Muscle layer of colon (tissue), 2 donors: ENCODE results near the gene KLC1.
"Not testable (repeated sequence)": the region's sequence is repeated elsewhere in the genome, so short reads cannot be mapped to it uniquely, and the experiment has no call there.

Experiments used
- H3K27ac ChIP-seq: one replicate; pipeline ENCODE4 v1.7.0; 2013; ENCODE audit warnings: low read depth, mild to moderate bottlenecking, low read length, moderate library complexity
- H3K27me3 ChIP-seq, 2 donors: one replicate each; pipeline ENCODE4 v1.7.0; 2013; ENCODE audit warnings: low read length in 2 of 2, mild to moderate bottlenecking in 2 of 2; ENCODE audit not compliant: insufficient read depth in 2 of 2, control insufficient read depth in 1 of 2
- H3K36me3 ChIP-seq: one replicate; pipeline ENCODE4 v1.7.0; 2013; ENCODE audit warnings: mild to moderate bottlenecking, low read length; ENCODE audit not compliant: insufficient read depth
- H3K4me1 ChIP-seq: one replicate; pipeline ENCODE4 v1.7.0; 2013; ENCODE audit warnings: mild to moderate bottlenecking, low read length; ENCODE audit not compliant: insufficient read depth
- H3K4me3 ChIP-seq, 2 donors: one replicate each; pipeline ENCODE4 v1.7.0; 2013; ENCODE audit warnings: low read length in 2 of 2, low read depth in 1 of 2, mild to moderate bottlenecking in 1 of 2, moderate library complexity in 1 of 2
- H3K9ac ChIP-seq: one replicate; pipeline ENCODE4 v1.7.0; 2013; ENCODE audit warnings: low read length
- H3K9me3 ChIP-seq: one replicate; pipeline ENCODE4 v1.7.0; 2013; ENCODE audit warnings: mild to moderate bottlenecking, low read length
- donor health status: abdominal sarcoma.
- donor health status: Adenocarcinoma of cecum.

KLC1 gene

GRCh38 chr14:103649001-103649400 is 20.0 kb downstream of the KLC1 start:
- Histone ChIP-seq H3K4me3 (no peak overlapping the region), H3K36me3 (no peaks in the 10 kb centered on the region), H3K27ac (no peak overlapping the region), H3K4me1 (peaks cover 24% of the 10 kb centered on the region), H3K9me3 (no peaks in the 10 kb centered on the region), H3K27me3 (no peaks in the 10 kb centered on the region), H3K9ac (no peak overlapping the region)

GRCh38 chr14:103650213-103650612 is 21.2 kb downstream of the KLC1 start:
- Histone ChIP-seq H3K9me3 (no peaks in the 10 kb centered on the region), H3K9ac (no peak overlapping the region), H3K27me3 (no peaks in the 10 kb centered on the region), H3K27ac (no peak overlapping the region), H3K4me1 (peaks cover 31% of the 10 kb centered on the region), H3K36me3 (peaks cover 9% of the 10 kb centered on the region), H3K4me3 (no peak overlapping the region)

GRCh38 chr14:103651585-103651984 is 22.6 kb downstream of the KLC1 start:
- H3K4me1 ChIP-seq: peaks cover 39% of the 10 kb centered on the region
- H3K9me3 ChIP-seq: no peaks in the 10 kb centered on the region
- peaks cover 23% of the 10 kb centered on the region for H3K36me3 ChIP-seq
- no peak overlapping the region for H3K4me3 ChIP-seq
- H3K9ac ChIP-seq: no peak overlapping the region
- no peak overlapping the region for H3K27ac ChIP-seq
- no peaks in the 10 kb centered on the region for H3K27me3 ChIP-seq

GRCh38 chr14:103652806-103653205 is 23.8 kb downstream of the KLC1 start:
- H3K9me3 ChIP-seq: no peaks in the 10 kb centered on the region
- H3K27ac ChIP-seq: no peak overlapping the region
- no peak overlapping the region for H3K4me3 ChIP-seq
- H3K9ac ChIP-seq: no peak overlapping the region
- no peaks in the 10 kb centered on the region for H3K27me3 ChIP-seq
- H3K36me3 ChIP-seq: peaks cover 34% of the 10 kb centered on the region
- H3K4me1 ChIP-seq: peaks cover 51% of the 10 kb centered on the region

GRCh38 chr14:103653336-103653735 is 24.3 kb downstream of the KLC1 start:
- H3K4me1 ChIP-seq: peaks cover 53% of the 10 kb centered on the region

GRCh38 chr14:103653805-103654204 is 24.8 kb downstream of the KLC1 start:
- H3K4me1 ChIP-seq: peaks cover 53% of the 10 kb centered on the region
- no peaks in the 10 kb centered on the region for H3K9me3 ChIP-seq
- no peak overlapping the region for H3K27ac ChIP-seq
- H3K27me3 ChIP-seq: no peaks in the 10 kb centered on the region
- H3K9ac ChIP-seq: no peak overlapping the region
- no peak overlapping the region for H3K4me3 ChIP-seq
- peaks cover 37% of the 10 kb centered on the region for H3K36me3 ChIP-seq

More at GRCh38 chr14:103653336-103653735, 24.3 kb downstream of the KLC1 start:
- peaks cover 37% of the 10 kb centered on the region for H3K36me3 ChIP-seq
- not testable (repeated sequence) for H3K4me3 ChIP-seq, H3K27me3 ChIP-seq, H3K9ac ChIP-seq, H3K27ac ChIP-seq, H3K9me3 ChIP-seq

- Histone ChIP-seq H3K4me1 (peaks cover 53% of the 10 kb centered on the region), H3K27ac (no peak overlapping the region), H3K36me3 (peaks cover 42% of the 10 kb centered on the region), H3K27me3 (no peaks in the 10 kb centered on the region), H3K4me3 (no peak overlapping the region), H3K9ac (no peak overlapping the region), H3K9me3 (no peaks in the 10 kb centered on the region)
Measured at GRCh38 chr14:103654619-103655018, 25.6 kb downstream of the KLC1 start.

GRCh38 chr14:103656031-103656755 is 27.2 kb downstream of the KLC1 start:
- Histone ChIP-seq H3K9me3 (no peaks in the 10 kb centered on the region), H3K36me3 (peaks cover 48% of the 10 kb centered on the region), H3K4me3 (no peak overlapping the region), H3K27me3 (no peaks in the 10 kb centered on the region), H3K27ac (no peak overlapping the region), H3K9ac (no peak overlapping the region), H3K4me1 (peaks cover 53% of the 10 kb centered on the region)

- Histone ChIP-seq H3K36me3 (peaks cover 51% of the 10 kb centered on the region), H3K27ac (no peak overlapping the region), H3K9ac (no peak overlapping the region), H3K27me3 (no peaks in the 10 kb centered on the region), H3K4me1 (peaks cover 50% of the 10 kb centered on the region), H3K4me3 (no peak overlapping the region), H3K9me3 (no peaks in the 10 kb centered on the region)
Measured at GRCh38 chr14:103656756-103657133, 27.7 kb downstream of the KLC1 start.

- Histone ChIP-seq H3K9me3 (no peaks in the 10 kb centered on the region), H3K27me3 (no peaks in the 10 kb centered on the region), H3K27ac (no peak overlapping the region), H3K4me3 (no peak overlapping the region), H3K9ac (no peak overlapping the region), H3K4me1 (peaks cover 45% of the 10 kb centered on the region), H3K36me3 (peaks cover 58% of the 10 kb centered on the region)
Measured at GRCh38 chr14:103657471-103657870, 28.5 kb downstream of the KLC1 start.

GRCh38 chr14:103659631-103660030 is 30.6 kb downstream of the KLC1 start:
- Histone ChIP-seq H3K36me3 (peaks cover 71% of the 10 kb centered on the region), H3K9ac (no peak overlapping the region)

GRCh38 chr14:103662029-103662428 is 33.0 kb downstream of the KLC1 start:
- peaks cover 56% of the 10 kb centered on the region for H3K36me3 ChIP-seq
- H3K27me3 ChIP-seq: no peaks in the 10 kb centered on the region
- no peaks in the 10 kb centered on the region for H3K9me3 ChIP-seq
- no peak overlapping the region for H3K27ac ChIP-seq
- H3K4me3 ChIP-seq: no peak overlapping the region
- H3K9ac ChIP-seq: no peak overlapping the region
- H3K4me1 ChIP-seq: peaks cover 10% of the 10 kb centered on the region

More at GRCh38 chr14:103659631-103660030, 30.6 kb downstream of the KLC1 start:
- Histone ChIP-seq H3K27me3 (no peaks in the 10 kb centered on the region), H3K4me1 (peaks cover 27% of the 10 kb centered on the region), H3K27ac (no peak overlapping the region), H3K9me3 (no peaks in the 10 kb centered on the region), H3K4me3 (no peak overlapping the region)
